Upper lobe of left lung (tissue), 6 donors: Measurements from ENCODE around the gene NR1H2. TPM values are rescaled to one million over a fixed set of nuclear protein-coding genes. Genes with fewer than 3 reads are reported as not detected.

ENCODE experiments used
- ATAC-seq, 2 donors: fragments of 200-7000 bp; cut with Tn5 transposase; one replicate each; pipeline ENCODE4 v1.9.1; 2022; ENCODE audit warnings: mild to moderate bottlenecking in 2 of 2, moderate library complexity in 2 of 2; ENCODE audit not compliant: low FRiP score in 2 of 2
- DNase-seq, 2 donors: peaks; one replicate each; pipeline ENCODE4 v3.0.0-alpha.2; 2019 to 2020
- H3K27ac ChIP-seq, 4 donors: fragments of 200-600 bp; sonication (generic); one replicate each; pipeline ENCODE4 v1.5.1; 2016 to 2019
- H3K27me3 ChIP-seq, 4 donors: fragments of 200-600 bp; sonication (generic); one replicate each; pipeline ENCODE4 v1.5.1; 2017 to 2019
- H3K36me3 ChIP-seq, 4 donors: fragments of 200-600 bp; sonication (generic); one replicate each; pipeline ENCODE4 v1.5.1; 2016 to 2019
- H3K4me1 ChIP-seq, 4 donors: fragments of 200-600 bp; sonication (generic); one replicate each; pipeline ENCODE4 v1.5.1; 2018 to 2019
- H3K4me3 ChIP-seq, 4 donors: fragments of 200-600 bp; sonication (generic); one replicate each; pipeline ENCODE4 v1.5.1; 2017 to 2019; ENCODE audit warnings: mild to moderate bottlenecking in 2 of 4, moderate library complexity in 1 of 4
- H3K9me3 ChIP-seq, 4 donors: fragments of 200-600 bp; sonication (generic); one replicate each; pipeline ENCODE4 v1.5.1; 2018 to 2019
- EP300 ChIP-seq, 4 donors: sonication (generic); formaldehyde crosslinking; IDR thresholded peaks; one replicate each; pipeline ENCODE4 v1.5.1; 2017; ENCODE audit warnings: antibody characterized with exemption in 4 of 4, control low read depth in 2 of 4
- POLR2A ChIP-seq, 4 donors: fragments of 450-650 bp; IDR thresholded peaks; one replicate each; pipeline ENCODE4 v1.5.1; 2016 to 2017; ENCODE audit warnings: antibody characterized with exemption in 4 of 4, mild to moderate bottlenecking in 2 of 4
- POLR2AphosphoS5 ChIP-seq, 2 donors: sonication (generic); formaldehyde crosslinking; IDR thresholded peaks; one replicate each; pipeline ENCODE4 v1.5.1; 2017; ENCODE audit warnings: antibody characterized with exemption in 2 of 2
- WGBS, 2 donors: methylation state at CpG; one replicate each; pipeline ENCODE4 v1.1.5; 2017 to 2018; 5-methylcytosine and 5-hydroxymethylcytosine counted together
- total RNA-seq, 6 donors: library from RNA; depleted of rRNA in 4 of 6; stranded (reverse); fragments of >200 nt in 4 of 6; gene quantifications; one replicate each; pipeline versions ENCODE4 v1.1.0 to v1.2.1, GENCODE V29; 2016 to 2021
- TF ChIP-seq, protein P1 (sequence below), 6 experiments: fragments of 450-650 bp in 4 of 6; fragments of 200-600 bp in 2 of 6; sonication (generic) in 2 of 6; IDR thresholded peaks; one replicate each; pipeline ENCODE4 v1.5.1; 2016 to 2019; ENCODE audit warnings: antibody characterized with exemption in 6 of 6
- donor health status: DM: no; HTN: no; CAD: no; lungs with moderate emphysema.
- donor health status: DM: no; HTN: yes; CAD: no; lungs with severe emphysema.

Gene NR1H2
- total RNA-seq, 6 donors from 2014 or later = 98.3 to 170 (median 123) TPM

DNA sequence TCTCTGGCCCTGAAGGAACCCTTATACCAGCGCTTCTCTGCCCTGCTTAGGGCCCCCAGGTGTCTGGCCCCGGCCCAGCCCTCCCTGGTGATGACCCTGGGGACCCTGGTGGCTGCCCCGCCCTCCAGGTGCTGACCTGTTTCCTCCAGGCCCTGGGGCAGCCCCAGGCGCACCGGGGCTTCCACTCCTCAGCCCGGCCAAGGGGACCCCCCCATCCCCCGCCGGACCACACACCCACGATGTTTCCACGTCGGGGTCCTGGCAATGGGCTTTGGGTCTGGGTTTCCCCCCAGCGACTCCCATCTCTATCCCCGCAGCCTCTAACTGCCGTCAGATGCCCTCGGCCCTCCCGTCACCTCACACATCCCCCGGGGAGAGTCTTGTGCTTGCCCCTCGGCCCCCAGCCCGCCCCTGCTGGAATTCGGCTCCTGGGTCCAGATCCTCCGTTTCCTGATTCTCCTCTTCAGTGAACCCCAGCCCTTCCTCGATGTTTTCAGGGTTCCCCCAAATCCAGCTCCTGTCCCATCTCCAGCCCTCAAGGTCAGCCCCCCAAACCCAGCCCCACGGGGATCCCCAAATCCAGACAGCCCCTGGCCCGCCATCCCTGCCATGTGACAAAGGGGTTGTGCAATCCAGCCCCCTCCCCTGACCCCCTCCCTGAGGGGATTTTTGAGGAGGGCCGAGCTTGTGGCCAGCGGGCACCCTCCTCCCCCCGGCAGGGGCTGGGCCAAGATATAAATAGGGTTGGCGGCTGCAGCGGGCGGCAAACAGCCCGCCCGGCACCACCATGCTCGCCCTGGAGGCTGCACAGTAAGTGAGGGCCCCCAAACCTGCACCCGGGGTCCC is 42.1 kb downstream of the NR1H2 start, which contains the start of gene SPIB:
Gene SPIB, plus strand, starts transcription at position 763 of the 846 bp plus-strand sequence. Its CDS starts 25 bp downstream, at position 788.
- Histone ChIP-seq H3K36me3 (no peaks in the 10 kb centered on the region), H3K4me3 (no peak within 1 kb of the TSS), H3K9me3 (no peaks in the 10 kb centered on the region), H3K4me1 (peaks cover 0 to 15% (median 8%) of the 10 kb centered on the region in 4 donors), H3K27me3 (peaks cover 0 to 12% (median 5%) of the 10 kb centered on the region in 4 donors), H3K27ac (no peak within 1 kb of the TSS)
- DNase-seq (peak in 1 of 2 donors; percentile 77), ATAC-seq (no peak)
- no peak for TF ChIP-seq POLR2A (IDR thresholded peaks at IDR 0.05)
- no peak for TF ChIP-seq EP300 (IDR thresholded peaks at IDR 0.05)
- TF ChIP-seq, protein P1, sequence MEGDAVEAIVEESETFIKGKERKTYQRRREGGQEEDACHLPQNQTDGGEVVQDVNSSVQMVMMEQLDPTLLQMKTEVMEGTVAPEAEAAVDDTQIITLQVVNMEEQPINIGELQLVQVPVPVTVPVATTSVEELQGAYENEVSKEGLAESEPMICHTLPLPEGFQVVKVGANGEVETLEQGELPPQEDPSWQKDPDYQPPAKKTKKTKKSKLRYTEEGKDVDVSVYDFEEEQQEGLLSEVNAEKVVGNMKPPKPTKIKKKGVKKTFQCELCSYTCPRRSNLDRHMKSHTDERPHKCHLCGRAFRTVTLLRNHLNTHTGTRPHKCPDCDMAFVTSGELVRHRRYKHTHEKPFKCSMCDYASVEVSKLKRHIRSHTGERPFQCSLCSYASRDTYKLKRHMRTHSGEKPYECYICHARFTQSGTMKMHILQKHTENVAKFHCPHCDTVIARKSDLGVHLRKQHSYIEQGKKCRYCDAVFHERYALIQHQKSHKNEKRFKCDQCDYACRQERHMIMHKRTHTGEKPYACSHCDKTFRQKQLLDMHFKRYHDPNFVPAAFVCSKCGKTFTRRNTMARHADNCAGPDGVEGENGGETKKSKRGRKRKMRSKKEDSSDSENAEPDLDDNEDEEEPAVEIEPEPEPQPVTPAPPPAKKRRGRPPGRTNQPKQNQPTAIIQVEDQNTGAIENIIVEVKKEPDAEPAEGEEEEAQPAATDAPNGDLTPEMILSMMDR (IDR thresholded peaks at IDR 0.05) = no peak
- TF ChIP-seq POLR2AphosphoS5 (IDR thresholded peaks at IDR 0.05) = no peak
- 30 to 35% methylated on average over 25 to 29 of the region's 34 CpGs for WGBS, 2 donors

DNA sequence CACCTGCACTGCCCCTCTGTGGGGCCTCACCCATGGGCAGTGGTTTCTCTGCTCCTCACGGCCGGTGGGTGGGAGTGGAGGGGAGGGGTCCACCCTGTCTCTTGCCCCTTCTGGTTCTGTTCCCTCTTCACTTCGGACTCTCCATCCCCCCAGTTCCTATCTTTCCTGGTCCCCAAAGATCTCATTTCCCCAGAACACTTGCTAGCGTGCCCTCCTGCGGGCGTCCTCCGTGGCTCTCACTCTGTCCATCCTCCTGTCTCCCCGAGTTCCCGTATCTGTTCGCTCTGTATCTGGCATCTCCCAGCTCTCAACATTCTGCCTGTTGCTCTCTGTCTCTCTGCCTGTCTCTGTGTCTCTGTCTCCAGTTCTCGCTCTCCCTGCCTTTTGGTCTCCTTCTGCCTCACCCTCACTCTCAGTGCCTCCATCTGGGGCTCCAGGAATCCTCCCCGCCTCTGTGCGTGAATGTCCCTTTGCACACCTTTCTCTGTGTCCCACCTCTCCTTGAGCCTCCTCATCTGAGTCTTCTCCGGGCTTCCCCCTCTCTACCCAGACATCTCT is 42.8 kb downstream of the NR1H2 start:
- Histone ChIP-seq H3K4me1 (peaks cover 0 to 15% (median 8%) of the 10 kb centered on the region in 4 donors), H3K9me3 (no peaks in the 10 kb centered on the region), H3K36me3 (no peaks in the 10 kb centered on the region), H3K27ac (no peak overlapping the region), H3K27me3 (peaks cover 0 to 12% (median 5%) of the 10 kb centered on the region in 4 donors), H3K4me3 (no peak overlapping the region)
- TF ChIP-seq, protein P1 (IDR thresholded peaks at IDR 0.05) = no peak
- TF ChIP-seq POLR2A (IDR thresholded peaks at IDR 0.05) (no peak), POLR2AphosphoS5 (IDR thresholded peaks at IDR 0.05) (no peak), EP300 (IDR thresholded peaks at IDR 0.05) (no peak)
- ATAC-seq (no peak), DNase-seq (no peak)
- 15 to 22% methylated on average over 14 of the region's 14 CpGs for WGBS, 2 donors

GRCh38 chr19:50419580-50420035 is 43.4 kb downstream of the NR1H2 start:
- Histone ChIP-seq H3K4me1 (peaks cover 0 to 15% (median 8%) of the 10 kb centered on the region in 4 donors), H3K27ac (no peak overlapping the region), H3K4me3 (no peak overlapping the region), H3K27me3 (peaks cover 0 to 12% (median 5%) of the 10 kb centered on the region in 4 donors), H3K9me3 (no peaks in the 10 kb centered on the region), H3K36me3 (no peaks in the 10 kb centered on the region)
- WGBS, 2 donors = 26 to 29% methylated on average over 3 to 7 of the region's 8 CpGs
- TF ChIP-seq, protein P1 (IDR thresholded peaks at IDR 0.05) = no peak
- TF ChIP-seq POLR2A (IDR thresholded peaks at IDR 0.05) (no peak), EP300 (IDR thresholded peaks at IDR 0.05) (no peak), POLR2AphosphoS5 (IDR thresholded peaks at IDR 0.05) (no peak)
- peak in 1 of 2 donors; percentile 37 for DNase-seq
- no peak for ATAC-seq

- Histone ChIP-seq H3K4me1 (peaks cover 0 to 15% (median 5%) of the 10 kb centered on the region in 4 donors), H3K36me3 (no peaks in the 10 kb centered on the region), H3K27ac (no peak overlapping the region), H3K4me3 (no peak overlapping the region), H3K9me3 (no peaks in the 10 kb centered on the region), H3K27me3 (peaks cover 0 to 12% (median 5%) of the 10 kb centered on the region in 4 donors)
- ATAC-seq (no peak), DNase-seq (no peak)
- TF ChIP-seq, protein P1 (IDR thresholded peaks at IDR 0.05) = no peak
- TF ChIP-seq POLR2A (IDR thresholded peaks at IDR 0.05) = no peak
- no peak for TF ChIP-seq POLR2AphosphoS5 (IDR thresholded peaks at IDR 0.05)
- no peak for TF ChIP-seq EP300 (IDR thresholded peaks at IDR 0.05)
- 37 to 63% methylated on average over 3 of the region's 3 CpGs for WGBS, 2 donors
Measured at GRCh38 chr19:50420127-50420526, 43.9 kb downstream of the NR1H2 start.
